Neural progenitor cell (in vitro differentiated cells): ENCODE data around the gene ZDHHC12. TPM values are rescaled to one million over a fixed set of nuclear protein-coding genes. Genes with fewer than 3 reads are reported as not detected.

Experiments used
- DNase-seq: peaks from one replicate; pipeline ENCODE4 v3.0.0-alpha.2; 2016; ENCODE audit warnings: low spot score
- H2AFZ ChIP-seq: fragments of 200-600 bp; sonication (generic); replicated peaks from 2 replicates; pipeline ENCODE4 v1.6.1; 2016; ENCODE audit warnings: antibody characterized with exemption
- H3F3A ChIP-seq: fragments of 200-600 bp; sonication (generic); 2 replicates; pipeline ENCODE4 v1.6.1; 2016; ENCODE audit warnings: antibody characterized with exemption, low read depth
- H3K27ac ChIP-seq: fragments of 200-600 bp; sonication (generic); 2 replicates; pipeline ENCODE4 v1.5.1; 2016; ENCODE audit warnings: mild to moderate bottlenecking
- H3K27me3 ChIP-seq: fragments of 200-600 bp; sonication (generic); 2 replicates; pipeline ENCODE4 v1.6.1; 2016; ENCODE audit warnings: mild to moderate bottlenecking, moderate library complexity
- H3K36me3 ChIP-seq: fragments of 200-600 bp; sonication (generic); 2 replicates; pipeline ENCODE4 v1.5.1; 2016
- H3K4me1 ChIP-seq: fragments of 200-600 bp; sonication (generic); 2 replicates; pipeline ENCODE4 v1.6.1; 2016; ENCODE audit warnings: mixed run types
- H3K4me2 ChIP-seq: fragments of 200-600 bp; sonication (generic); 2 replicates; pipeline ENCODE4 v1.6.1; 2016
- H3K4me3 ChIP-seq: fragments of 200-600 bp; sonication (generic); 2 replicates; pipeline ENCODE4 v1.5.1; 2016
- H3K79me2 ChIP-seq: fragments of 200-600 bp; sonication (generic); 2 replicates; pipeline ENCODE4 v1.6.1; 2016; ENCODE audit warnings: low read depth
- H3K9ac ChIP-seq: fragments of 200-600 bp; sonication (generic); 2 replicates; pipeline ENCODE4 v1.6.1; 2016
- H3K9me3 ChIP-seq: fragments of 200-600 bp; sonication (generic); 2 replicates; pipeline ENCODE4 v1.5.1; 2016; ENCODE audit warnings: low read depth
- H4K20me1 ChIP-seq: fragments of 200-600 bp; sonication (generic); 2 replicates; pipeline ENCODE4 v1.6.1; 2016; ENCODE audit warnings: low read depth
- H3K27ac Mint-ChIP-seq: 3 replicates; pipeline ENCODE4 v1.8.0; 2021; ENCODE audit warnings: mixed read lengths
- H3K27me3 Mint-ChIP-seq: 2 replicates; pipeline ENCODE4 v1.8.0; 2022; ENCODE audit warnings: low read depth, mild to moderate bottlenecking, inconsistent platforms, moderate library complexity, mixed read lengths; ENCODE audit not compliant: insufficient read depth
- H3K36me3 Mint-ChIP-seq: 3 replicates; pipeline ENCODE4 v1.8.0; 2021; ENCODE audit warnings: mixed read lengths
- H3K4me1 Mint-ChIP-seq: 3 replicates; pipeline ENCODE4 v1.8.0; 2021; ENCODE audit warnings: mixed read lengths
- H3K4me3 Mint-ChIP-seq: 3 replicates; pipeline ENCODE4 v1.8.0; 2021; ENCODE audit warnings: mild to moderate bottlenecking, moderate library complexity, mixed read lengths
- H3K9me3 Mint-ChIP-seq: 3 replicates; pipeline ENCODE4 v1.8.0; 2020; ENCODE audit warnings: mixed read lengths
- CTCF ChIP-seq: fragments of 200-600 bp; sonication (generic); IDR thresholded peaks from 2 replicates; pipeline ENCODE4 v1.5.1; 2017; ENCODE audit warnings: antibody characterized with exemption, mild to moderate bottlenecking
- EZH2 ChIP-seq: fragments of 200-600 bp; sonication (generic); IDR thresholded peaks from 2 replicates; pipeline ENCODE4 v1.6.1; 2017; ENCODE audit warnings: antibody characterized with exemption, mild to moderate bottlenecking, moderate library complexity
- EZH2phosphoT487 ChIP-seq: fragments of 200-600 bp; sonication (generic); IDR thresholded peaks from 2 replicates; pipeline ENCODE4 v1.6.1; 2017; ENCODE audit warnings: antibody characterized with exemption
- total RNA-seq: library from RNA; depleted of rRNA; stranded (reverse); fragments of >200 nt; gene quantifications from 2 replicates; pipeline ENCODE4 v1.2.3, GENCODE V29; 2015; ENCODE audit warnings: low replicate concordance

ZDHHC12 gene
- total RNA-seq, 1 donor from 2014 or later, result 16.8 TPM

GRCh38 chr9:128689293-128689774 lies 34.6 kb downstream of the ZDHHC12 start:
- no peak overlapping the region for H3K27ac Mint-ChIP-seq
- Histone ChIP-seq H3K27me3 (no peaks in the 10 kb centered on the region), H3K36me3 (peaks cover 32% of the 10 kb centered on the region), H3K9ac (peak overlapping the region; percentile 77), H3K27ac (peak overlapping the region; percentile 97), H3K4me1 (peaks cover 47% of the 10 kb centered on the region), H3F3A (peaks cover 79% of the 10 kb centered on the region), H3K4me3 (peak overlapping the region; percentile 84), H3K9me3 (no peaks in the 10 kb centered on the region), H4K20me1 (peaks cover 76% of the 10 kb centered on the region), H2AFZ (no peak overlapping the region), H3K79me2 (peaks cover 93% of the 10 kb centered on the region), H3K4me2 (peak overlapping the region; percentile 67)
- H3K4me3 Mint-ChIP-seq, result peak overlapping the region; percentile 74
- TF ChIP-seq CTCF (no peak), EZH2 (no peak), EZH2phosphoT487 (no peak)
- peaks cover 59% of the 10 kb centered on the region for H3K4me1 Mint-ChIP-seq
- no peak for DNase-seq
- H3K9me3 Mint-ChIP-seq, result no peaks in the 10 kb centered on the region
- H3K36me3 Mint-ChIP-seq, result peaks cover 23% of the 10 kb centered on the region
- H3K27me3 Mint-ChIP-seq, result peaks cover 6% of the 10 kb centered on the region

- Histone ChIP-seq H3K4me2 (peak within 1 kb of the TSS; percentile 97), H4K20me1 (peaks cover 70% of the 10 kb centered on the region), H3K79me2 (peaks cover 93% of the 10 kb centered on the region), H3K4me3 (peak within 1 kb of the TSS; percentile 87), H3K4me1 (peaks cover 47% of the 10 kb centered on the region), H3K36me3 (peaks cover 25% of the 10 kb centered on the region), H3K9me3 (no peaks in the 10 kb centered on the region), H3K27ac (peak within 1 kb of the TSS; percentile 97), H2AFZ (peak within 1 kb of the TSS; percentile 68), H3K9ac (peak within 1 kb of the TSS; percentile 77), H3K27me3 (no peaks in the 10 kb centered on the region), H3F3A (peaks cover 78% of the 10 kb centered on the region)
- TF ChIP-seq EZH2, result no peak
- TF ChIP-seq EZH2phosphoT487, result no peak
- no peak for TF ChIP-seq CTCF
- H3K9me3 Mint-ChIP-seq, result no peaks in the 10 kb centered on the region
- peak within 1 kb of the TSS; percentile 96 for H3K27ac Mint-ChIP-seq
- peaks cover 22% of the 10 kb centered on the region for H3K36me3 Mint-ChIP-seq
- peaks cover 61% of the 10 kb centered on the region for H3K4me1 Mint-ChIP-seq
- peak; percentile 98 for DNase-seq
- peaks cover 6% of the 10 kb centered on the region for H3K27me3 Mint-ChIP-seq
- H3K4me3 Mint-ChIP-seq, result peak within 1 kb of the TSS; percentile 90
Observed at GRCh38 chr9:128688501-128689292, 35.2 kb downstream of the ZDHHC12 start, which contains the start of gene SET. Gene SET, plus strand, starts transcription at chr9:128689222. Its CDS starts 361 bp downstream, at chr9:128689583.

GRCh38 chr9:128687453-128687852 lies 36.5 kb downstream of the ZDHHC12 start:
- H3K4me1 ChIP-seq, result peaks cover 47% of the 10 kb centered on the region
- Mint-ChIP-seq H3K4me3 (peak overlapping the region; percentile 90), H3K36me3 (peaks cover 15% of the 10 kb centered on the region), H3K27ac (no peak overlapping the region), H3K9me3 (no peaks in the 10 kb centered on the region), H3K27me3 (peaks cover 6% of the 10 kb centered on the region), H3K4me1 (peaks cover 63% of the 10 kb centered on the region)
- peaks cover 13% of the 10 kb centered on the region for H3K36me3 ChIP-seq
- no peak overlapping the region for H3K27ac ChIP-seq
- H2AFZ ChIP-seq, result no peak overlapping the region
- H3K79me2 ChIP-seq, result peaks cover 81% of the 10 kb centered on the region
- H3K4me2 ChIP-seq, result peak overlapping the region; percentile 83
- no peak for DNase-seq
- H3F3A ChIP-seq, result peaks cover 75% of the 10 kb centered on the region
- H3K27me3 ChIP-seq, result no peaks in the 10 kb centered on the region
- H3K9ac ChIP-seq, result no peak overlapping the region
- peaks cover 57% of the 10 kb centered on the region for H4K20me1 ChIP-seq
- no peaks in the 10 kb centered on the region for H3K9me3 ChIP-seq
- TF ChIP-seq CTCF, result no peak
- no peak for TF ChIP-seq EZH2
- no peak overlapping the region for H3K4me3 ChIP-seq
